B cell (primary cell): ENCODE data around the gene CRTC1. TPM values are rescaled to one million over a fixed set of nuclear protein-coding genes. Genes with fewer than 3 reads are reported as not detected.
A peak's percentile ranks its signal among the peaks of the same experiment; 100 is the strongest.

Experiments
- ATAC-seq: fragments of 200-7000 bp; cut with Tn5 transposase; one replicate; pipeline ENCODE4 v1.10.0; 2021; ENCODE audit warnings: low read depth, mild to moderate bottlenecking, moderate number of reproducible peaks, moderate library complexity
- CTCF ChIA-PET: fragments of 350-600 bp; sonication (Branson Sonifier 250); formaldehyde crosslinking; loops from one replicate; lab custom pipeline; 2021; ENCODE audit warnings: antibody characterized with exemption, inconsistent platforms; lab: Charles Lee
- POLR2A ChIA-PET: fragments of 350-600 bp; sonication (Branson Sonifier 250); formaldehyde crosslinking; loops from one replicate; lab custom pipeline; 2021; ENCODE audit warnings: antibody characterized with exemption; lab: Charles Lee
- DNase-seq: peaks from one replicate; pipeline ENCODE4 v3.0.0; 2013
- H2AFZ ChIP-seq: 2 replicates; pipeline ENCODE4 v1.6.1; 2012; ENCODE audit warnings: mild to moderate bottlenecking, low read depth, low read length; ENCODE audit not compliant: insufficient read depth, poor library complexity, severe bottlenecking
- H3K27ac ChIP-seq, 2 donors: 1 replicate in 1 of 2; 2 replicates in 1 of 2; pipeline ENCODE4 v1.5.1; 2012 to 2013; ENCODE audit warnings: low read length in 2 of 2, mild to moderate bottlenecking in 2 of 2, moderate library complexity in 1 of 2
- H3K27me3 ChIP-seq, 4 experiments: fragments of 200-600 bp in 1 of 4; sonication (generic) in 1 of 4; replicated peaks in 1 of 4; 1 replicate in 2 of 4; 2 replicates in 2 of 4; pipeline versions ENCODE4 v1.6.1 to v1.7.0; 2013 to 2016; ENCODE audit warnings: low read length in 3 of 4, mild to moderate bottlenecking in 2 of 4, mixed read lengths in 1 of 4, moderate library complexity in 1 of 4; ENCODE audit not compliant: insufficient read depth in 4 of 4, control insufficient read depth in 3 of 4; ENCODE audit errors: control extremely low read depth in 1 of 4
- H3K36me3 ChIP-seq, 2 experiments: replicated peaks in 1 of 2; 1 replicate in 1 of 2; 2 replicates in 1 of 2; pipeline versions ENCODE4 v1.6.1 to v1.7.1; 2013; ENCODE audit warnings: low read length in 1 of 2; ENCODE audit not compliant: insufficient read depth in 2 of 2, control insufficient read depth in 1 of 2; ENCODE audit errors: control extremely low read depth in 1 of 2, extremely low read depth in 1 of 2
- H3K4me1 ChIP-seq, 2 donors: fragments of 200-600 bp in 1 of 2; sonication (generic) in 1 of 2; 1 replicate in 1 of 2; 2 replicates in 1 of 2; pipeline versions ENCODE4 v1.5.1 to v1.6.1; 2013 to 2017; ENCODE audit warnings: low read length in 2 of 2; ENCODE audit not compliant: control insufficient read depth in 2 of 2, insufficient read depth in 2 of 2
- H3K4me2 ChIP-seq: replicated peaks from 2 replicates; pipeline ENCODE3; 2012; ENCODE audit warnings: mild to moderate bottlenecking, low read depth, low read length; ENCODE audit not compliant: poor library complexity, severe bottlenecking
- H3K4me3 ChIP-seq, 5 experiments: fragments of 200-600 bp in 1 of 5; sonication (generic) in 1 of 5; 1 replicate in 3 of 5; 2 replicates in 2 of 5; pipeline versions ENCODE4 v1.5.1 to v1.7.0; 2011 to 2016; ENCODE audit warnings: low read length in 4 of 5, mild to moderate bottlenecking in 4 of 5, low read depth in 2 of 5, control low read depth in 1 of 5, moderate library complexity in 1 of 5; ENCODE audit not compliant: insufficient read depth in 1 of 5; ENCODE audit errors: control extremely low read depth in 1 of 5, extremely low read depth in 1 of 5
- H3K79me2 ChIP-seq: fragments of 200-600 bp; sonication (generic); one replicate; pipeline ENCODE4 v1.6.0; 2016; ENCODE audit warnings: low read length; ENCODE audit not compliant: control insufficient read depth, insufficient read depth
- H3K9ac ChIP-seq: fragments of 200-600 bp; sonication (generic); 2 replicates; pipeline ENCODE4 v1.6.1; 2017; ENCODE audit warnings: mild to moderate bottlenecking, low read length, moderate library complexity
- H3K9me3 ChIP-seq, 3 donors: one replicate each; pipeline versions ENCODE4 v1.6.1 to v1.7.1; 2013; ENCODE audit warnings: low read length in 2 of 3; ENCODE audit not compliant: control insufficient read depth in 2 of 3, insufficient read depth in 1 of 3; ENCODE audit errors: control extremely low read depth in 1 of 3
- H4K20me1 ChIP-seq: 2 replicates; pipeline ENCODE4 v1.6.0; 2012; ENCODE audit warnings: mild to moderate bottlenecking, low read length; ENCODE audit not compliant: insufficient read depth, control insufficient read depth, poor library complexity, severe bottlenecking
- H3K27ac Mint-ChIP-seq: one replicate; pipeline ENCODE4 v1.8.0; 2021; ENCODE audit warnings: mixed read lengths
- H3K27me3 Mint-ChIP-seq: one replicate; pipeline ENCODE4 v1.8.0; 2021; ENCODE audit warnings: mixed read lengths
- H3K4me1 Mint-ChIP-seq: one replicate; pipeline ENCODE4 v1.8.0; 2021; ENCODE audit warnings: mixed read lengths
- H3K4me3 Mint-ChIP-seq: one replicate; pipeline ENCODE4 v1.8.0; 2021; ENCODE audit warnings: mixed read lengths
- H3K9me3 Mint-ChIP-seq: one replicate; pipeline ENCODE4 v1.8.0; 2022; ENCODE audit warnings: mixed read lengths; ENCODE audit not compliant: insufficient read depth
- EZH2 ChIP-seq: IDR thresholded peaks from 2 replicates; pipeline ENCODE4 v1.6.1; 2012; ENCODE audit warnings: borderline replicate concordance, low read depth, mild to moderate bottlenecking, moderate library complexity, low read length; ENCODE audit not compliant: insufficient read depth, poor library complexity, severe bottlenecking
- whole genome bisulfite sequencing: methylation state at CpG from one replicate; pipeline ENCODE4 v1.1.5; 2013; ENCODE audit warnings: missing lambda C conversion rate; ENCODE audit not compliant: insufficient coverage; 5-methylcytosine and 5-hydroxymethylcytosine counted together
- intact Hi-C: fragments of 100-400 bp; cut with micrococcal nuclease; formaldehyde crosslinking; loops from one replicate; pipeline ENCODE4 v1.10.0; 2022
- polyA plus RNA-seq: library from polyadenylated mRNA; depleted of rRNA; stranded (reverse); fragments of >200 nt; gene quantifications from 2 replicates; pipeline ENCODE4 v1.2.3, GENCODE V29; 2012
- total RNA-seq, 2 donors: library from RNA; stranded (reverse); fragments of 120-200 nt in 1 of 2; gene quantifications; 1 replicate in 1 of 2; 2 replicates in 1 of 2; pipeline versions ENCODE4 v1.2.3 to v1.2.4, GENCODE V29; 2013 to 2022
- TF ChIP-seq, protein P1 (sequence below): fragments of 200-600 bp; IDR thresholded peaks from one replicate; pipeline ENCODE4 v1.8.0; 2022; ENCODE audit warnings: antibody characterized with exemption, mild to moderate bottlenecking

CRTC1 gene
- total and polyA plus RNA-seq, 2 donors (not counting 1 experiment from before 2014, with no cell fraction given): 15.9 to 30.1 TPM

DNA sequence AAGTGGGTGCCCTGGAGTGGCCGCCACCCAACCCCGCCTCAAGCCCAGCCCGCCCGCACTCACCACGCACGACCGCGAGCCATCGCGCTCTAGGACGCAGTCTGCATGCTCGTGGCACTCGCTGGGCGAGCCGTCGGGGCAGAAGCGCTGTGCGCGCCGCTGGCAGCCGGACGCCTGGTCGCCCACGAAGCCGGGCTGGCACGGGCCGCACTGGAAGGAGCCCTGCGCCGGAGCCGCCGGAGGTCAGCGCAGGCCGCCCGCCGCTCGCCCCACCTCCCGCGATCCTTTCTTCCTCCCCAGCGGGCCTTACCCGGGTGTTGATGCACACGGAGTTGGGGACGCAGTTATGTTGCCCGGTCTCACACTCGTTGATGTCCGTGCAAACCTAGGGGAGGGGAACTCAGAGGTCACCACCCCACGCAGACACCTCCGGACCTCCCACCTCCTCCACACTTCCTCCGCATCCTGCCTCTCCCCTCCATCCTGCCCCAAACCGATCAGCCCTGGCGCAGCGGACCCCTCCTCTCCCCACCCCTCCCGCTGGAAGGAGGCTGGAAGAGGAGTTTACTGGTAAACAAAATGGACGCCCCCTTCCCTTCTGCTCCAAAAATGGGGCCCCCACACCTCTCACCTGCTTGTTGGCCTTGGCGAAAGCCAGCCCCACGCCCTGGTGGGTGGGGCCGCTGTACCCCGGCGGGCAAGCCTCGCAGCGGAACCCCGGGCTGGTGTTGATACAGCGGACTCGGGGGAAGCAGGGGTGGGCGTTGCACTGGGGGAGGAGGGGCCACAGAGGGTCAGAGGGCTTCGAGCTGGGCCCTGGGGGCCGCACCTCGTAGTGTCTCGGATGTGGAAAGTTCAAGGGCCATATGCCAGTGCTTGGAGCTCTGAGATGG lies 105.3 kb downstream of the CRTC1 start:
- DNase-seq (peak; percentile 52), ATAC-seq (no peak)
- peak overlapping the region in 4 of 5 experiments; percentile 19 to 53 (median 38) for H3K4me3 ChIP-seq
- Mint-ChIP-seq H3K9me3 (no peaks in the 10 kb centered on the region), H3K27me3 (peaks cover 61% of the 10 kb centered on the region), H3K27ac (peak overlapping the region; percentile 34), H3K4me3 (peak overlapping the region; percentile 92), H3K4me1 (peaks cover 49% of the 10 kb centered on the region)
- H3K9ac ChIP-seq: peak overlapping the region; percentile 59
- no peaks in the 10 kb centered on the region for H3K36me3 ChIP-seq
- ChIA-PET CTCF (no interaction called here), POLR2A (no interaction called here)
- intact Hi-C loops: loop anchor here (5.0 kb wide), 2 partner anchors 44 to 151 kb away; partner anchors contain the start of genes KLHL26 and UPF1
- peaks cover 0 to 87% (median 37%) of the 10 kb centered on the region in 4 experiments for H3K27me3 ChIP-seq
- WGBS: 8% methylated on average over 58 of the region's 68 CpGs
- H3K4me2 ChIP-seq: peak overlapping the region; percentile 91
- peak overlapping the region; percentile 65 for H2AFZ ChIP-seq
- no peaks in the 10 kb centered on the region for H3K79me2 ChIP-seq
- peaks cover 0 to 63% (median 0%) of the 10 kb centered on the region in 3 donors for H3K9me3 ChIP-seq
- H3K4me1 ChIP-seq: peaks cover 46 to 52% of the 10 kb centered on the region in 2 donors
- no peak overlapping the region for H3K27ac ChIP-seq
- H4K20me1 ChIP-seq: peaks cover 12% of the 10 kb centered on the region
- TF ChIP-seq, protein P1, sequence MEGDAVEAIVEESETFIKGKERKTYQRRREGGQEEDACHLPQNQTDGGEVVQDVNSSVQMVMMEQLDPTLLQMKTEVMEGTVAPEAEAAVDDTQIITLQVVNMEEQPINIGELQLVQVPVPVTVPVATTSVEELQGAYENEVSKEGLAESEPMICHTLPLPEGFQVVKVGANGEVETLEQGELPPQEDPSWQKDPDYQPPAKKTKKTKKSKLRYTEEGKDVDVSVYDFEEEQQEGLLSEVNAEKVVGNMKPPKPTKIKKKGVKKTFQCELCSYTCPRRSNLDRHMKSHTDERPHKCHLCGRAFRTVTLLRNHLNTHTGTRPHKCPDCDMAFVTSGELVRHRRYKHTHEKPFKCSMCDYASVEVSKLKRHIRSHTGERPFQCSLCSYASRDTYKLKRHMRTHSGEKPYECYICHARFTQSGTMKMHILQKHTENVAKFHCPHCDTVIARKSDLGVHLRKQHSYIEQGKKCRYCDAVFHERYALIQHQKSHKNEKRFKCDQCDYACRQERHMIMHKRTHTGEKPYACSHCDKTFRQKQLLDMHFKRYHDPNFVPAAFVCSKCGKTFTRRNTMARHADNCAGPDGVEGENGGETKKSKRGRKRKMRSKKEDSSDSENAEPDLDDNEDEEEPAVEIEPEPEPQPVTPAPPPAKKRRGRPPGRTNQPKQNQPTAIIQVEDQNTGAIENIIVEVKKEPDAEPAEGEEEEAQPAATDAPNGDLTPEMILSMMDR: no peak
- TF ChIP-seq EZH2: peak; percentile 78
